Breast epithelium (tissue), 4 donors: Measurements from ENCODE around the gene GSK3A. TPM values are rescaled to one million over a fixed set of nuclear protein-coding genes. Genes with fewer than 3 reads are reported as not detected.
A peak's percentile ranks its signal among the peaks of the same experiment; 100 is the strongest.

Source experiments
- DNase-seq, 2 donors: peaks; one replicate each; pipeline ENCODE4 v3.0.0-alpha.2; 2019; ENCODE audit warnings: low spot score in 2 of 2
- H3K27ac ChIP-seq, 2 donors: fragments of 200-600 bp; sonication (generic) in 1 of 2; one replicate each; pipeline ENCODE4 v1.5.1; 2016 to 2019; ENCODE audit warnings: mild to moderate bottlenecking in 1 of 2
- H3K27me3 ChIP-seq, 2 donors: fragments of 200-600 bp; sonication (generic) in 1 of 2; one replicate each; pipeline versions ENCODE4 v1.5.1 to v1.6.0; 2017 to 2019; ENCODE audit warnings: control low read depth in 1 of 2, mild to moderate bottlenecking in 1 of 2
- H3K36me3 ChIP-seq: fragments of 200-600 bp; one replicate; pipeline ENCODE4 v1.5.1; 2019
- H3K4me1 ChIP-seq, 2 donors: fragments of 200-600 bp; sonication (generic); one replicate each; pipeline ENCODE4 v1.5.1; 2016 to 2019; ENCODE audit warnings: control low read depth in 1 of 2
- H3K4me3 ChIP-seq, 3 donors: fragments of 200-600 bp; sonication (generic); 1 replicate in 2 of 3; 2 replicates in 1 of 3; pipeline ENCODE4 v1.5.1; 2016 to 2019; ENCODE audit warnings: mild to moderate bottlenecking in 3 of 3, moderate library complexity in 2 of 3
- H3K9me3 ChIP-seq, 2 donors: fragments of 200-600 bp; sonication (generic) in 1 of 2; one replicate each; pipeline ENCODE4 v1.5.1; 2016 to 2019; ENCODE audit warnings: control low read depth in 1 of 2
- POLR2A ChIP-seq: fragments of 450-650 bp; IDR thresholded peaks from one replicate; pipeline ENCODE4 v1.6.1; 2016; ENCODE audit warnings: antibody characterized with exemption, mild to moderate bottlenecking, moderate library complexity
- POLR2AphosphoS5 ChIP-seq, 3 donors: sonication (generic); formaldehyde crosslinking; IDR thresholded peaks; one replicate each; pipeline ENCODE4 v1.6.1; 2017; ENCODE audit warnings: antibody characterized with exemption in 3 of 3
- intact Hi-C: fragments of 100-400 bp; cut with DNase I; formaldehyde crosslinking; loops from one replicate; pipeline ENCODE4 v1.15.1; 2023; ENCODE audit warnings: low total_unique reads
- total RNA-seq, 3 donors: library from RNA; depleted of rRNA; stranded (reverse); fragments of >200 nt; gene quantifications; one replicate each; pipeline ENCODE4 v1.1.0, GENCODE V29; 2016
- TF ChIP-seq, protein P1 (sequence below), 3 donors: fragments of 450-650 bp; IDR thresholded peaks; one replicate each; pipeline ENCODE4 v1.5.1; 2016 to 2017; ENCODE audit warnings: antibody characterized with exemption in 3 of 3, mild to moderate bottlenecking in 3 of 3, moderate library complexity in 3 of 3

GSK3A gene
- total RNA-seq, 3 donors from 2014 or later, result 18.7 to 22.1 (median 19.8) TPM

DNA sequence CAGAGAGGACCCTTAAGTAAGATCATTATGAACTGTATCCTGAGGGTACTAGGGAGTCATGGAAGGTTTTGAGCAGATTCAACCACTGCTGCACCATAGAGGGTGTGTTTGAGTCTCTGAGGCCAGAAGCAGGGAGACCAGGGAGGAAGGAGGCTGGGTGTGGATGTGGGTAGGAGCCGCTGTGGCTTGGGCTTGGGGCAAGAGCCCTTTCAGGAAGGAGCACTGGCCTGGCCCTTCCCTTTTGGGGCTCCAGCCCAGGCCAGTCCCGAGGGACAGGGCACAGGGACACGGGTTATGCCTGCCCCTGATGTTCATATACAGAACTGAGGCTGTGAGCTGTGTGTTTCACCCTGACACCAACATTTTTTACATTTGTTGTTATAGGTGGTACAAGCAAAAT, 33.9 kb upstream of the GSK3A start:
- no peak for DNase-seq

DNA sequence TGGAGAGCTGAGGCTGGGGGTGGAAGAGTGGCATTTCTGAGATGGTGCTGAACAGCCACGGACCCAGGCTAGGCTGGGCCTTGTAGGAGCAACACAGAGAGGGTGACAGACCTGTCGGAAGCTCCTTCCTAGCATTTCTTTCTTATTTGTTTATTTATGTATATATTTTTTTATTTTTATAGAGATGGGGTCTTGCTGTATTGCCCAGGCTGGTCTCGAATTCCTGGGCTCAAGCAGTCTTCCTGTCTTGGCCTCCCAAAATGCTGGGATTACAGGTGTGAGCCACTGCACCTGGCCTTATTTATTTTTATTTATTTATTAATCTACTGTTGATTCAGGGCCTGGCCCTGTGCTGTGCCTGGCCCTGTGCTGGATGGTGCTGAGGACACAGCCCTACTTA, 33.1 kb upstream of the GSK3A start:
- intact Hi-C loops, result no loop called here
- Histone ChIP-seq H3K36me3 (no peaks in the 10 kb centered on the region), H3K27ac (peak overlapping the region; percentile 69 to 97), H3K9me3 (no peaks in the 10 kb centered on the region), H3K4me1 (peaks cover 8 to 34% of the 10 kb centered on the region in 2 donors), H3K4me3 (no peak overlapping the region), H3K27me3 (no peaks in the 10 kb centered on the region)
- DNase-seq, result no peak
- TF ChIP-seq, protein P1, sequence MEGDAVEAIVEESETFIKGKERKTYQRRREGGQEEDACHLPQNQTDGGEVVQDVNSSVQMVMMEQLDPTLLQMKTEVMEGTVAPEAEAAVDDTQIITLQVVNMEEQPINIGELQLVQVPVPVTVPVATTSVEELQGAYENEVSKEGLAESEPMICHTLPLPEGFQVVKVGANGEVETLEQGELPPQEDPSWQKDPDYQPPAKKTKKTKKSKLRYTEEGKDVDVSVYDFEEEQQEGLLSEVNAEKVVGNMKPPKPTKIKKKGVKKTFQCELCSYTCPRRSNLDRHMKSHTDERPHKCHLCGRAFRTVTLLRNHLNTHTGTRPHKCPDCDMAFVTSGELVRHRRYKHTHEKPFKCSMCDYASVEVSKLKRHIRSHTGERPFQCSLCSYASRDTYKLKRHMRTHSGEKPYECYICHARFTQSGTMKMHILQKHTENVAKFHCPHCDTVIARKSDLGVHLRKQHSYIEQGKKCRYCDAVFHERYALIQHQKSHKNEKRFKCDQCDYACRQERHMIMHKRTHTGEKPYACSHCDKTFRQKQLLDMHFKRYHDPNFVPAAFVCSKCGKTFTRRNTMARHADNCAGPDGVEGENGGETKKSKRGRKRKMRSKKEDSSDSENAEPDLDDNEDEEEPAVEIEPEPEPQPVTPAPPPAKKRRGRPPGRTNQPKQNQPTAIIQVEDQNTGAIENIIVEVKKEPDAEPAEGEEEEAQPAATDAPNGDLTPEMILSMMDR (IDR thresholded peaks at IDR 0.05), result no peak
- TF ChIP-seq POLR2A (no peak), POLR2AphosphoS5 (IDR thresholded peaks at IDR 0.05) (no peak)

More for the DNA sequence above, 33.9 kb upstream of the GSK3A start:
- Histone ChIP-seq H3K27me3 (no peaks in the 10 kb centered on the region), H3K4me3 (no peak overlapping the region), H3K36me3 (no peaks in the 10 kb centered on the region), H3K9me3 (no peaks in the 10 kb centered on the region), H3K27ac (peak overlapping the region; percentile 97 to 100), H3K4me1 (peaks cover 5 to 31% of the 10 kb centered on the region in 2 donors)
- intact Hi-C loops, result no loop called here
- no peak for TF ChIP-seq POLR2A
- TF ChIP-seq, protein P1 (IDR thresholded peaks at IDR 0.05), result no peak
- no peak for TF ChIP-seq POLR2AphosphoS5 (IDR thresholded peaks at IDR 0.05)

DNA sequence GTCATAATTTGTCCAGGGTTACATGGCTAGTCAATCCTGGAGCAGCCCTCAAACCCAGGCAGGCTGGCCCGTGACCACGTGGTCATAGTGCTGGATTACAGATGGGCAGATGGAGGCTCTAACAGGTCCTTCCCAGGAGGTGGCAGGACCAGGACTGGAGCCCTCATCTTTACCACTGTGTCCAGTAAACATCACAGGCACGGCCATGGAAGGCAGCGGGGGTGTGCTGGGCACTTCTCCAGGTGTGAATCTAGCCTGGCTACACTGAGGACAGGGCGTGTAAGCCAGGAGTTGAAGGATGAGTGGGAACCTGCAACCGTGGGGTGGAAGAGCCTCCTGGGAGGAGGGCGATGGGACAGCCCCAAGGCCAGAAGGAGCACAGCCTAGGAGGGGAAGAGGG, 32.7 kb upstream of the GSK3A start:
- Histone ChIP-seq H3K4me1 (peaks cover 9 to 35% of the 10 kb centered on the region in 2 donors), H3K27ac (peak overlapping the region; percentile 69 to 97)

DNA sequence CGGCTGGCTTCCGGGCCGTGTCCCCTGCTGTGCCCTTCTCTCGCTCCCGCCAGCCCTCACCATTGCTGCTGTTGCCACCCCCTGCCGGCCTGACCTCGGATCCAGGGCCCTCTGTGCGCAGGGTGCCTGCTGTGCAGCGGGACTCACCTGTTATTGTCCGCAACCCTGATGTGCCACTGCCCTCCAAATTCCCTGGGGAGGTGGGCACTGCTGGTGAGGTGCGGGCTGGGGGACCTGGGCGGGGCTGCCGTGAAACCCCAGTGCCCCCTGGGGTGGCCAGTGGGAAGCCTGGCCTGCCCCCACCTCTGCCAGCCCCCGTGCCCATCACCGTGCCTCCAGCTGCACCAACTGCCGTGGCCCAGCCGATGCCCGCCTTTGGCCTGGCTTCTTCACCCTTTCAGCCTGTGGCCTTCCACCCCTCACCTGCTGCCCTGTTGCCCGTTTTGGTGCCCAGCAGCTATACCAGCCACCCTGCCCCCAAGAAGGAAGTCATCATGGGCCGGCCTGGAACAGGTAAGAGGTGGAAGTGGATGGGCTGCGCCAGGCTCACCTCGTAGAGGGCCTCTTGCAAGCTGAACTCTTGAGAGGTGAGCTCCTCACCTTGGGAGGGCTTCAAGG, 31.8 kb upstream of the GSK3A start:
- no peak for DNase-seq
- peaks cover 13 to 30% of the 10 kb centered on the region in 2 donors for H3K4me1 ChIP-seq

More for the DNA sequence above, 32.7 kb upstream of the GSK3A start:
- intact Hi-C loops, result no loop called here
- TF ChIP-seq POLR2AphosphoS5 (IDR thresholded peaks at IDR 0.05) (no peak), POLR2A (no peak)
- H3K36me3 ChIP-seq, result no peaks in the 10 kb centered on the region
- no peaks in the 10 kb centered on the region for H3K9me3 ChIP-seq
- H3K27me3 ChIP-seq, result no peaks in the 10 kb centered on the region
- H3K4me3 ChIP-seq, result no peak overlapping the region
- DNase-seq, result no peak

DNA sequence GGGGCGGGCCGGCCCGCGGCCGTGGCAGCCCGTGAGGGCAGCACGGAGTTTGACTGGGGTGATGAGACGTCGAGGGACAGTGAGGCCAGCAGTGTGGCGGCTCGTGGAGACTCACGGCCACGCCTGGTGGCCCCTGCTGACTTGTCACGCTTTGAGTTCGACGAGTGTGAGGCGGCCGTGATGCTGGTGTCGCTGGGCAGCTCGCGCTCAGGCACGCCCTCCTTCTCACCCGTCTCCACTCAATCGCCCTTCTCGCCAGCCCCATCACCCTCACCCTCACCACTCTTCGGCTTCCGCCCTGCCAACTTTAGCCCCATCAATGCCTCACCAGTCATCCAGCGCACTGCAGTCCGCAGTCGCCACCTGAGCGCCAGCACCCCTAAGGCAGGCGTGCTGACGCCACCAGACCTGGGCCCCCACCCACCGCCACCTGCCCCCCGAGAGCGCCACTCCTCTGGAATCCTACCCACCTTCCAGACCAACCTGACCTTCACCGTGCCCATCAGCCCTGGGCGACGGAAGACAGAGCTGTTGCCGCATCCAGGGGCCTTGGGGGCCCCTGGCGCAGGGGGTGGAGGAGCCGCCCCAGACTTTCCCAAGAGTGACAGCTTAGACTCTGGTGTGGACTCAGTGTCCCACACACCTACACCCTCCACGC, 31.1 kb upstream of the GSK3A start:
- Histone ChIP-seq H3K36me3 (no peaks in the 10 kb centered on the region), H3K4me1 (peaks cover 13 to 27% of the 10 kb centered on the region in 2 donors), H3K9me3 (no peaks in the 10 kb centered on the region), H3K4me3 (no peak overlapping the region), H3K27ac (peak overlapping the region; percentile 97 to 98), H3K27me3 (no peaks in the 10 kb centered on the region)
- no peak for DNase-seq
- intact Hi-C loops, result no loop called here
- TF ChIP-seq, protein P1 (IDR thresholded peaks at IDR 0.05), result no peak
- no peak for TF ChIP-seq POLR2AphosphoS5 (IDR thresholded peaks at IDR 0.05)
- no peak for TF ChIP-seq POLR2A

More for the DNA sequence above, 31.8 kb upstream of the GSK3A start:
- Histone ChIP-seq H3K27ac (peak overlapping the region in 1 of 2 donors; percentile 97), H3K27me3 (no peaks in the 10 kb centered on the region), H3K4me3 (no peak overlapping the region), H3K36me3 (no peaks in the 10 kb centered on the region), H3K9me3 (no peaks in the 10 kb centered on the region)
- intact Hi-C loops, result no loop called here
- TF ChIP-seq, protein P1 (IDR thresholded peaks at IDR 0.05), result no peak
- TF ChIP-seq POLR2AphosphoS5 (IDR thresholded peaks at IDR 0.05) (no peak), POLR2A (no peak)
